ENCODE data around the gene MMP17.

The MMP17 gene

GRCh38 chr12:131828671-131829355 is 620 bp downstream of the MMP17 start:
- no peak; the same call in 1 of the 2 replicates for TF ChIP-seq CTCF (conservative IDR thresholded peaks at IDR 0.05)
- peak overlapping the region; percentile 11; the same call in 1 of the 2 replicates for H3K27ac ChIP-seq

GRCh38 chr12:131829356-131829747 is 1.2 kb downstream of the MMP17 start:
- TF ChIP-seq CTCF (conservative IDR thresholded peaks at IDR 0.05) = no peak
- no peak overlapping the region for H3K27ac ChIP-seq

- no peak for TF ChIP-seq CTCF (conservative IDR thresholded peaks at IDR 0.05)
- peak overlapping the region; percentile 68 for H3K27ac ChIP-seq
These were observed 1.7 kb downstream of the MMP17 start for GRCh38 chr12:131829791-131830334.

- peak; percentile 92 for TF ChIP-seq CTCF (conservative IDR thresholded peaks at IDR 0.05)
- H3K27ac ChIP-seq = peak overlapping the region; percentile 68
These were observed 2.2 kb downstream of the MMP17 start for GRCh38 chr12:131830335-131830913.

GRCh38 chr12:131830914-131831571 is 2.9 kb downstream of the MMP17 start:
- peak overlapping the region; percentile 68 for H3K27ac ChIP-seq
- TF ChIP-seq CTCF (conservative IDR thresholded peaks at IDR 0.05) = no peak

- TF ChIP-seq CTCF (conservative IDR thresholded peaks at IDR 0.05) = no peak
- H3K27ac ChIP-seq = peak overlapping the region; percentile 68; the same call in 1 of the 2 replicates
These were observed 3.4 kb downstream of the MMP17 start for GRCh38 chr12:131831635-131832041.
